ENCODE results near the gene PTGR1.
A peak's percentile ranks its signal among the peaks of the same experiment; 100 is the strongest.

GRCh38 chr9:111598733-111599091, 735 bp downstream of the PTGR1 start:
- peak in 3 of 4 donors; percentile 8 to 28 (median 11) for TF ChIP-seq POLR2AphosphoS5 (IDR thresholded peaks at IDR 0.05)
- TF ChIP-seq POLR2A (IDR thresholded peaks at IDR 0.05) = no peak

Data from sigmoid colon (tissue), 4 donors.